HepG2 (cell line): ENCODE measurements around the gene PRELID2. TPM values are rescaled to one million over a fixed set of nuclear protein-coding genes. Genes with fewer than 3 reads are reported as not detected.

ENCODE experiments used
- ATAC-seq: fragments of 200-7000 bp; cut with Tn5 transposase; 3 replicates; pipeline ENCODE4 v1.9.1; 2020; ENCODE audit warnings: mild to moderate bottlenecking, moderate library complexity
- BruUV-seq: library from RNA; stranded (reverse); fragments of 400-500 nt; replicated peaks from 2 replicates; lab custom pipeline; 2021; lab: Mats Ljungman, UMichigan
- CTCF ChIA-PET: fragments of 300-600 bp; formaldehyde crosslinking; extraction: SDS; loops from one replicate; lab custom pipeline; 2021; ENCODE audit warnings: low total read pairs, inconsistent platforms, low intra/inter-chr PET ratio; lab: Yijun Ruan, JAX
- POLR2A ChIA-PET: fragments of 350-600 bp; sonication (Branson Sonifier 250); formaldehyde crosslinking; loops from one replicate; lab custom pipeline; 2020; ENCODE audit warnings: antibody characterized with exemption, inconsistent platforms; lab: Yijun Ruan, JAX
- DNase-seq: peaks from one replicate; pipeline ENCODE4 v3.0.0-alpha.2; 2015; ENCODE audit warnings: low spot score
- FAIRE-seq: peaks from 3 replicates; lab custom pipeline; 2011; peaks lifted over from hg19 to GRCh38; lab: Jason Lieb, UNC
- H2AFZ ChIP-seq: one replicate; pipeline ENCODE4 v1.6.1; 2011; ENCODE audit warnings: low read length, inconsistent platforms
- H3K27ac ChIP-seq: fragments of 300-600 bp; 3 replicates; pipeline ENCODE4 v1.8.0; 2011; ENCODE audit warnings: mixed run types, mild to moderate bottlenecking, mixed read lengths, low read length, inconsistent platforms; ENCODE audit not compliant: insufficient read depth; ENCODE audit errors: extremely low read length
- H3K27me3 ChIP-seq, 2 experiments: fragments of 200-600 bp in 1 of 2; 2 replicates in 1 of 2; 3 replicates in 1 of 2; pipeline versions ENCODE4 v1.6.0 to v1.8.0; 2011; ENCODE audit warnings: low read length in 2 of 2, mild to moderate bottlenecking in 2 of 2, moderate library complexity in 2 of 2, inconsistent platforms in 1 of 2; ENCODE audit not compliant: insufficient read depth in 2 of 2, control insufficient read depth in 1 of 2
- H3K36me3 ChIP-seq, 2 experiments: fragments of 200-600 bp in 1 of 2; replicated peaks in 1 of 2; 2 replicates in 1 of 2; 3 replicates in 1 of 2; pipeline versions ENCODE4 v1.5.1 to v1.8.0; 2011; ENCODE audit warnings: low read length in 2 of 2, inconsistent platforms in 1 of 2; ENCODE audit not compliant: insufficient read depth in 2 of 2, control insufficient read depth in 1 of 2
- H3K4me1 ChIP-seq: 2 replicates; pipeline ENCODE4 v1.5.1; 2012; ENCODE audit warnings: low read length, inconsistent platforms; ENCODE audit not compliant: insufficient read depth
- H3K4me2 ChIP-seq: 2 replicates; pipeline ENCODE4 v1.6.0; 2011; ENCODE audit warnings: low read depth, low read length, inconsistent platforms
- H3K4me3 ChIP-seq, 3 experiments: fragments of 200-600 bp in 1 of 3; sonication (generic), shearing (Covaris generic) in 1 of 3; replicated peaks in 1 of 3; 2 replicates each; pipeline ENCODE4 v1.5.1; 2011 to 2016; ENCODE audit warnings: low read length in 3 of 3, inconsistent platforms in 2 of 3, low read depth in 2 of 3, mild to moderate bottlenecking in 2 of 3, control low read depth in 1 of 3, mixed read lengths in 1 of 3; ENCODE audit not compliant: insufficient read depth in 1 of 3
- H3K79me2 ChIP-seq: one replicate; pipeline ENCODE4 v1.6.1; 2011; ENCODE audit warnings: low read length, inconsistent platforms; ENCODE audit not compliant: insufficient read depth
- H3K9ac ChIP-seq: 2 replicates; pipeline ENCODE4 v1.6.0; 2011; ENCODE audit warnings: mild to moderate bottlenecking, low read depth, low read length, inconsistent platforms; ENCODE audit not compliant: insufficient read depth
- H3K9me3 ChIP-seq: 2 replicates; pipeline ENCODE4 v1.5.1; 2012; ENCODE audit warnings: mild to moderate bottlenecking, low read length
- H4K20me1 ChIP-seq: 2 replicates; pipeline ENCODE4 v1.6.0; 2011; ENCODE audit warnings: inconsistent platforms, mild to moderate bottlenecking, low read length, moderate library complexity; ENCODE audit not compliant: insufficient read depth
- HMG20A ChIP-seq: IDR thresholded peaks from 2 replicates; pipeline ENCODE4 v1.6.1; 2016; ENCODE audit warnings: borderline replicate concordance
- HNF4G ChIP-seq, 2 experiments: sonication (generic) in 1 of 2; formaldehyde crosslinking in 1 of 2; IDR thresholded peaks; 2 replicates each; pipeline versions ENCODE4 v1.4.0 to v1.6.1; 2011 to 2020; ENCODE audit warnings: borderline replicate concordance in 2 of 2, low read depth in 2 of 2, mild to moderate bottlenecking in 2 of 2, low read length in 1 of 2, missing genetic modification reagents in 1 of 2, moderate library complexity in 1 of 2
- HOXA5 ChIP-seq: sonication (generic); formaldehyde crosslinking; IDR thresholded peaks from 2 replicates; pipeline ENCODE4 v1.4.0; 2020; ENCODE audit warnings: missing genetic modification reagents
- ISL2 ChIP-seq: sonication (generic); formaldehyde crosslinking; IDR thresholded peaks from 2 replicates; pipeline ENCODE4 v1.5.0; 2020; ENCODE audit warnings: missing genetic modification reagents
- NCOA2 ChIP-seq: sonication (generic); formaldehyde crosslinking; IDR thresholded peaks from 2 replicates; pipeline ENCODE4 v1.8.0; 2022; ENCODE audit warnings: inconsistent platforms
- NKX3-1 ChIP-seq: sonication (generic); formaldehyde crosslinking; IDR thresholded peaks from 2 replicates; pipeline ENCODE4 v1.5.0; 2020; ENCODE audit warnings: missing genetic modification reagents
- SAP130 ChIP-seq: IDR thresholded peaks from 2 replicates; pipeline ENCODE4 v1.6.1; 2016; ENCODE audit warnings: low read depth
- SOX13 ChIP-seq, 3 experiments: fragments of 450-650 bp in 1 of 3; sonication (generic) in 1 of 3; formaldehyde crosslinking in 1 of 3; IDR thresholded peaks in 2 of 3; conservative IDR thresholded peaks in 1 of 3; 2 replicates each; pipeline versions ENCODE4 v1.5.0 to v1.6.1; 2016 to 2020; ENCODE audit warnings: antibody characterized with exemption in 1 of 3, mild to moderate bottlenecking in 1 of 3, missing compliant biosample characterization in 1 of 3, missing genetic modification reagents in 1 of 3, moderate library complexity in 1 of 3
- SOX6 ChIP-seq, 2 experiments: fragments of 450-650 bp in 1 of 2; sonication (generic) in 1 of 2; formaldehyde crosslinking in 1 of 2; IDR thresholded peaks; 2 replicates each; pipeline versions ENCODE4 v1.4.0 to v1.6.1; 2017 to 2020; ENCODE audit warnings: antibody characterized with exemption in 1 of 2, mild to moderate bottlenecking in 1 of 2, missing genetic modification reagents in 1 of 2
- TBX2 ChIP-seq: sonication (generic); formaldehyde crosslinking; IDR thresholded peaks from 2 replicates; pipeline ENCODE4 v1.5.0; 2020; ENCODE audit warnings: missing genetic modification reagents, mild to moderate bottlenecking, borderline replicate concordance
- TCF7 ChIP-seq: sonication (generic); IDR thresholded peaks from 2 replicates; pipeline ENCODE4 v1.6.1; 2016; ENCODE audit warnings: antibody characterized with exemption, low read depth
- ZNF564 ChIP-seq: sonication (generic); formaldehyde crosslinking; IDR thresholded peaks from 2 replicates; pipeline ENCODE4 v1.8.1; 2023; ENCODE audit warnings: mild to moderate bottlenecking, missing genetic modification reagents
- WGBS: methylation state at CpG from one replicate; pipeline ENCODE4 v1.1.6; 2017; ENCODE audit warnings: low lambda C conversion rate; 5-methylcytosine and 5-hydroxymethylcytosine counted together
- in situ Hi-C: cut with HindIII; loops from 2 replicates; pipeline ENCODE4 v1.10.0; 2017; ENCODE audit warnings: low pct_unique_long_range_greater_than_20kb; ENCODE audit not compliant: extremely low pct_ligation_motif_present
- intact Hi-C: fragments of 100-400 bp; cut with micrococcal nuclease; formaldehyde crosslinking; loops from one replicate; pipeline ENCODE4 v1.10.0; 2022; ENCODE audit not compliant: unreplicated experiment
- polyA plus RNA-seq, 8 experiments: library from polyadenylated mRNA; depleted of rRNA in 3 of 8; stranded (reverse) in 7 of 8; unstranded in 1 of 8; fragments of >200 nt; fragmentation: Illumina TruSeq in 4 of 8; extraction: Trizol in 4 of 8; gene quantifications; 2 replicates each; pipeline versions ENCODE4 v1.2.1 to v1.2.3, GENCODE V29; 2011 to 2016; ENCODE audit warnings: low read depth in 4 of 8, missing spikeins in 1 of 8, mixed read lengths in 1 of 8; ENCODE audit not compliant: insufficient read depth in 1 of 8
- total RNA-seq, 5 experiments: library from RNA; depleted of rRNA; stranded (reverse); fragments of >200 nt; fragmentation: Illumina TruSeq; extraction: Trizol; gene quantifications; 2 replicates each; pipeline ENCODE4 v1.2.3, GENCODE V29; 2016; ENCODE audit warnings: low read depth in 1 of 5
- TF ChIP-seq, protein P1 (sequence below): sonication (generic); formaldehyde crosslinking; IDR thresholded peaks from 2 replicates; pipeline ENCODE4 v1.4.0; 2020; ENCODE audit warnings: missing genetic modification reagents; ENCODE audit errors: not compliant biosample characterization
- TF ChIP-seq, protein P2 (sequence below): sonication (generic); formaldehyde crosslinking; IDR thresholded peaks from 2 replicates; pipeline ENCODE4 v1.4.0; 2020; ENCODE audit warnings: mild to moderate bottlenecking, low read depth, missing genetic modification reagents
- TF ChIP-seq, protein P3 (sequence below): sonication (generic); formaldehyde crosslinking; IDR thresholded peaks from 2 replicates; pipeline ENCODE4 v1.8.0; 2022; ENCODE audit warnings: missing genetic modification reagents, mild to moderate bottlenecking, inconsistent platforms, borderline replicate concordance
- TF ChIP-seq, protein P4 (sequence below): IDR thresholded peaks from 2 replicates; pipeline ENCODE4 v1.4.0; 2020; ENCODE audit warnings: mild to moderate bottlenecking, missing genetic modification reagents

The PRELID2 gene
- total and polyA plus RNA-seq, 2 of the 13 experiments (the other 11 are each of a cell fraction or from before 2014, with no cell fraction given), result 10.0 to 22.9 TPM

DNA sequence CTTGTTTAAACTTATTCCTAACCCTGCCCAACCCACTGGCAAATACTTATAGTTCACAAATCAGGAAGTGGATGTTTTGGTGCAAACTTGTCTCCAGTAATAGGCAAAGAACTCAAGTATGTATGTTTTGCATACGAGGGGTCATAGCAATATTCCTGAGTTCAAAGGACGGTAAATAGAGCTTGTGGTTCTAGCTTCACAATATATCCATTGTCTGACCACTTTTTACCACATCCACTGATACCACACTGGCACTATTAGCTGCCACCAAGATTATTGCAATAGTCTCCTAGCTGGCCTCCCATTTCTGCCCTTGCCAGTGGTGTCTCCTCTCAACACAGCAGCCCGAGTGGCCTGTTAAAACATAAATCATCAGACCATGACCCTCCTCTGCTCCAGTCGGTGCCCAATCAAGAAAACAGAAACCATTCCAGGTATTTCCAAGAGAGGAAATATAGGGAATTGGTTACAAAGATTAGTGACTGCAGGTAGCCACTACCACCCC, 20.7 kb upstream of the PRELID2 start:
- no peaks in the 10 kb centered on the region for H3K36me3 ChIP-seq
- WGBS, result 3% methylated on average over 4 of the region's 4 CpGs
- peak; percentile 74 for ATAC-seq
- TF ChIP-seq, protein P1, sequence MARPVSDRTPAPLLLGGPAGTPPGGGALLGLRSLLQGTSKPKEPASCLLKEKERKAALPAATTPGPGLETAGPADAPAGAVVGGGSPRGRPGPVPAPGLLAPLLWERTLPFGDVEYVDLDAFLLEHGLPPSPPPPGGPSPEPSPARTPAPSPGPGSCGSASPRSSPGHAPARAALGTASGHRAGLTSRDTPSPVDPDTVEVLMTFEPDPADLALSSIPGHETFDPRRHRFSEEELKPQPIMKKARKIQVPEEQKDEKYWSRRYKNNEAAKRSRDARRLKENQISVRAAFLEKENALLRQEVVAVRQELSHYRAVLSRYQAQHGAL (CRISPR knock-in tag), result peak; percentile 43
- TF ChIP-seq, protein P2, sequence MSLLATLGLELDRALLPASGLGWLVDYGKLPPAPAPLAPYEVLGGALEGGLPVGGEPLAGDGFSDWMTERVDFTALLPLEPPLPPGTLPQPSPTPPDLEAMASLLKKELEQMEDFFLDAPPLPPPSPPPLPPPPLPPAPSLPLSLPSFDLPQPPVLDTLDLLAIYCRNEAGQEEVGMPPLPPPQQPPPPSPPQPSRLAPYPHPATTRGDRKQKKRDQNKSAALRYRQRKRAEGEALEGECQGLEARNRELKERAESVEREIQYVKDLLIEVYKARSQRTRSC (CRISPR knock-in tag), result no peak
- TF ChIP-seq SAP130 (CRISPR knock-in tag) (no peak), NCOA2 (CRISPR knock-in tag) (0 out of 2 replicates have a peak, but pooled peaks have one; percentile 32), NKX3-1 (CRISPR knock-in tag) (0 out of 2 replicates have a peak, but pooled peaks have one; percentile 32), TCF7 (peak; percentile 53), SOX13 (IDR thresholded peaks at IDR 0.05) (no peak; the same call in 1 of the 2 replicates), SOX13 (CRISPR knock-in tag; conservative IDR thresholded peaks at IDR 0.05 in 1 of 2, IDR thresholded peaks at IDR 0.05 in 1 of 2) (peak in 1 of 2 experiments; percentile 71; a peak in 2 of 4 replicates), HNF4G (IDR thresholded peaks at IDR 0.05; ENCODE audit: borderline replicate concordance, low read depth, low read length) (no peak), HNF4G (CRISPR knock-in tag; IDR thresholded peaks at IDR 0.05; ENCODE audit: borderline replicate concordance, low read depth) (no peak), SOX6 (IDR thresholded peaks at IDR 0.05) (no peak), SOX6 (CRISPR knock-in tag; IDR thresholded peaks at IDR 0.05) (peak; percentile 26), HMG20A (0 out of 2 replicates have a peak, but pooled peaks have one; percentile 7), ZNF564 (0 out of 2 replicates have a peak, but pooled peaks have one; percentile 30), ISL2 (CRISPR knock-in tag) (peak; percentile 31; the same call in 1 of the 2 replicates), HOXA5 (CRISPR knock-in tag) (0 out of 2 replicates have a peak, but pooled peaks have one; percentile 22), TBX2 (peak; percentile 22; the same call in 1 of the 2 replicates)
- TF ChIP-seq, protein P3, sequence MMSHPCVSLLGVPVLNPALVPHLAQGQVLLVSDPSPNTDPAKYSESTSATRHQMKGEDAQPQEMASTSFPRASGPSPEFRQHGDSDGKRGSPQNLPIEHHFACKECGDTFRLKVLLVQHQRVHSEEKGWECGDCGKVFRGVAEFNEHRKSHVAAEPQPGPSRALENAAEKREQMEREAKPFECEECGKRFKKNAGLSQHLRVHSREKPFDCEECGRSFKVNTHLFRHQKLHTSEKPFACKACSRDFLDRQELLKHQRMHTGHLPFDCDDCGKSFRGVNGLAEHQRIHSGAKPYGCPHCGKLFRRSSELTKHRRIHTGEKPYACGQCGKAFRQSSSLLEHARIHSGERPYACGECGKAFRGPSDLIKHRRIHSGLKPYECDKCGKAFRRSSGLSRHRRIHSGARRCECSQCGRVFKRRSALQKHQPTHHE, result no peak
- TF ChIP-seq, protein P4, sequence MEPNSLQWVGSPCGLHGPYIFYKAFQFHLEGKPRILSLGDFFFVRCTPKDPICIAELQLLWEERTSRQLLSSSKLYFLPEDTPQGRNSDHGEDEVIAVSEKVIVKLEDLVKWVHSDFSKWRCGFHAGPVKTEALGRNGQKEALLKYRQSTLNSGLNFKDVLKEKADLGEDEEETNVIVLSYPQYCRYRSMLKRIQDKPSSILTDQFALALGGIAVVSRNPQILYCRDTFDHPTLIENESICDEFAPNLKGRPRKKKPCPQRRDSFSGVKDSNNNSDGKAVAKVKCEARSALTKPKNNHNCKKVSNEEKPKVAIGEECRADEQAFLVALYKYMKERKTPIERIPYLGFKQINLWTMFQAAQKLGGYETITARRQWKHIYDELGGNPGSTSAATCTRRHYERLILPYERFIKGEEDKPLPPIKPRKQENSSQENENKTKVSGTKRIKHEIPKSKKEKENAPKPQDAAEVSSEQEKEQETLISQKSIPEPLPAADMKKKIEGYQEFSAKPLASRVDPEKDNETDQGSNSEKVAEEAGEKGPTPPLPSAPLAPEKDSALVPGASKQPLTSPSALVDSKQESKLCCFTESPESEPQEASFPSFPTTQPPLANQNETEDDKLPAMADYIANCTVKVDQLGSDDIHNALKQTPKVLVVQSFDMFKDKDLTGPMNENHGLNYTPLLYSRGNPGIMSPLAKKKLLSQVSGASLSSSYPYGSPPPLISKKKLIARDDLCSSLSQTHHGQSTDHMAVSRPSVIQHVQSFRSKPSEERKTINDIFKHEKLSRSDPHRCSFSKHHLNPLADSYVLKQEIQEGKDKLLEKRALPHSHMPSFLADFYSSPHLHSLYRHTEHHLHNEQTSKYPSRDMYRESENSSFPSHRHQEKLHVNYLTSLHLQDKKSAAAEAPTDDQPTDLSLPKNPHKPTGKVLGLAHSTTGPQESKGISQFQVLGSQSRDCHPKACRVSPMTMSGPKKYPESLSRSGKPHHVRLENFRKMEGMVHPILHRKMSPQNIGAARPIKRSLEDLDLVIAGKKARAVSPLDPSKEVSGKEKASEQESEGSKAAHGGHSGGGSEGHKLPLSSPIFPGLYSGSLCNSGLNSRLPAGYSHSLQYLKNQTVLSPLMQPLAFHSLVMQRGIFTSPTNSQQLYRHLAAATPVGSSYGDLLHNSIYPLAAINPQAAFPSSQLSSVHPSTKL, result peak; percentile 67

More for the DNA sequence above, 20.7 kb upstream of the PRELID2 start:
- Histone ChIP-seq H2AFZ (peak overlapping the region; percentile 42), H3K27me3 (no peaks in the 10 kb centered on the region), H4K20me1 (no peaks in the 10 kb centered on the region), H3K9me3 (no peaks in the 10 kb centered on the region), H3K4me1 (peaks cover 49% of the 10 kb centered on the region), H3K9ac (peak overlapping the region; percentile 47), H3K79me2 (no peaks in the 10 kb centered on the region), H3K4me3 (peak overlapping the region; percentile 49 to 71 (median 57)), H3K27ac (peak overlapping the region; percentile 30), H3K4me2 (peak overlapping the region; percentile 91)
- intact Hi-C loops, result loop anchor here (10.0 kb wide), 1 partner anchor 119 kb away; no protein-coding TSS in a partner anchor
- DNase-seq (peak; percentile 65), FAIRE-seq (peak; percentile 59)
- in situ Hi-C loops, result no loop called here
- BruUV-seq, result TSS peak; percentile 53
- ChIA-PET CTCF (no interaction called here), POLR2A (interaction anchor here (0.6 to 2.9 kb wide), 4 partner anchors 20 to 318 kb away, joined by 3 to 17 read pairs (median 3); partner anchors contain the start of gene PRELID2)
